Cardiac fibroblast (primary cell): ENCODE measurements around the gene SNX11.

Source experiments
- DNase-seq, 2 donors: peaks; one replicate each; pipeline versions ENCODE4 v3.0.0 to v3.0.0-alpha.2; 2010; ENCODE audit warnings: low read depth in 2 of 2
- H3K4me3 ChIP-seq, 2 donors: replicated peaks in 1 of 2; 1 replicate in 1 of 2; 2 replicates in 1 of 2; pipeline ENCODE4 v1.5.1; 2011; ENCODE audit warnings: low read depth in 2 of 2, low read length in 2 of 2, mild to moderate bottlenecking in 2 of 2, moderate library complexity in 1 of 2
- CTCF ChIP-seq: IDR thresholded peaks from one replicate; pipeline ENCODE4 v1.5.1; 2011; ENCODE audit warnings: low read depth, mild to moderate bottlenecking, low read length, inconsistent platforms

SNX11 gene

DNA sequence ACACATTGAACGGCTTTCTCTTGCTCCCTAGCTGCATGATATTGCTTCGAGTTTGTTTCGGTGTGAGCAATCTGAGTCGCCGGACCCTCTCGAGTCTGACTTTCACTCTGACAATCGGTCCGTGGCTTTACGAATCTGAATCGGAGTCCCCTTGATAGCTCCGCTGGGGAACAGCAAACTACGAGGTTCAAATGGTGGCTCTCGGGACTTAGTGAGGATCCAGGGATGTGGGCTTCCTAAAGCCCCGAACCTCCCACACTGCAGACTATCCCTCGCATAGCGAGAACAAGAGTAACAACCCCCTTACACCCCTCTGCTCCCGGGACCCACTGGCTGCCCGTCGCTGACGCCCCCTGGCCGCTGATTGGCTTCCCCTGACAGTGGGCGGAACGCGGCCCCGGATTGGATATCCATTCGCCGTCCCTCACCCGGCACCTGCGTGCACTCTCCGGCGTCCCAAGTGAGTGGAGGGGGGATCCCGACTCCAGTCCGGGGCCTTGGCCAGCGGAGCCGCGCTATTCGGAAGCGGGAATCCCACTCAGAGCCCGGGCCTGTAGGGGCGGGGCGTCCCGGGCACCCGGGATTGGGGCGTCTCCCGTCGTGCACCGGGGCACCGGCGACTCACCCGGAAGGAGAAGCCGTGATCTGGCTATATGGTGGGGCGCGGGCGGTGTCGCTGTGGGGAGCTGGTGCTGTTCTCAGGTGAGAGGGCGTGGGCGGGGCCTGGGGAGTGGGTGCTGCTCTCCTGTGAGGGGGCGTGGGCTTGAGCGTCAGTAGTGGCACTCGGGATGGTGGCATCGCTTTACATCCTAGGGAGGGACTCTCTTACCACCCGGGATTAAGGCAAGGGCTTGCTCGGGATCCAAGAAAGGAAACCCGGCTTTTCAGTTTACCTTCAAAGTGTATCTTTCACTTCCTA is at the start of gene SNX11:
Gene SNX11, plus strand, starts transcription at position 630 of the 919 bp plus-strand sequence. CDS start 4,278 bp downstream, outside the sequence.
- DNase-seq = peak; percentile 75 to 83
- peak within 1 kb of the TSS; percentile 81 to 93 for H3K4me3 ChIP-seq
- TF ChIP-seq CTCF = peak; percentile 3

- no peak for DNase-seq
- no peak for TF ChIP-seq CTCF
- no peak overlapping the region for H3K4me3 ChIP-seq
Observed at GRCh38 chr17:48058393-48059124, 49.0 kb upstream of the SNX11 start.

- no peak for TF ChIP-seq CTCF
- H3K4me3 ChIP-seq = no peak overlapping the region
- no peak for DNase-seq
Observed at GRCh38 chr17:48059125-48059668, 48.4 kb upstream of the SNX11 start.

- H3K4me3 ChIP-seq = no peak overlapping the region
- no peak for TF ChIP-seq CTCF
- no peak for DNase-seq
Observed at GRCh38 chr17:48060249-48060648, 47.3 kb upstream of the SNX11 start.

- no peak for TF ChIP-seq CTCF
Observed at GRCh38 chr17:48062273-48062672, 45.3 kb upstream of the SNX11 start.

DNA sequence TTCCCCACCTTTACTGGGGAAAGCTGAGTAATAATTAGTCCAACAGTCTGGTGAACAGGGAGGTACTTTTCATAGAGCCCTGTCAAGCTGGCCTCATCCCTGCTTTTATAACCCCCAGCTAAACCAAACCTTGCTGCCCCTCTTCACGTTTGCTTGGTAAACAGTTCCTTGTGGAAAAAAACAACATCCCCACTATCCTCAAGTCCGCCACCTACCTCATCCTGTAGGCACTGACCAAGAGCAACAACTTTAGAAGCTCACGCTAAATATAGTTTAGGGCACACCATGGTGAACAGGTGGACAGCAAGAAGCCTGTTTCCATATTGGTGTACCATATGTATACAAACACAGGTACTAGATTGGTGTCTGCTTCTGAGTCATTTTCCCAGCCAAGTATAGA is 42.9 kb upstream of the SNX11 start:
- DNase-seq = no peak
- no peak overlapping the region for H3K4me3 ChIP-seq
- TF ChIP-seq CTCF = no peak

More at GRCh38 chr17:48062273-48062672, 45.3 kb upstream of the SNX11 start:
- H3K4me3 ChIP-seq = no peak overlapping the region
- DNase-seq = no peak
